Fibroblast of mammary gland (primary cell): ENCODE measurements around the gene OTOP3.

Experiments used
- DNase-seq: peaks from one replicate; pipeline ENCODE4 v3.0.0-alpha.2; 2010; ENCODE audit warnings: low read depth
- H3K4me3 ChIP-seq: 2 replicates; pipeline ENCODE4 v1.5.1; 2011; ENCODE audit warnings: low read depth, mild to moderate bottlenecking, low read length, moderate library complexity; ENCODE audit not compliant: control insufficient read depth
- TF ChIP-seq, protein P1 (sequence below): conservative IDR thresholded peaks from 2 replicates; pipeline ENCODE4 v1.5.1; 2011; ENCODE audit warnings: low read depth, low read length, inconsistent platforms; ENCODE audit not compliant: control insufficient read depth, insufficient read depth

The OTOP3 gene

DNA sequence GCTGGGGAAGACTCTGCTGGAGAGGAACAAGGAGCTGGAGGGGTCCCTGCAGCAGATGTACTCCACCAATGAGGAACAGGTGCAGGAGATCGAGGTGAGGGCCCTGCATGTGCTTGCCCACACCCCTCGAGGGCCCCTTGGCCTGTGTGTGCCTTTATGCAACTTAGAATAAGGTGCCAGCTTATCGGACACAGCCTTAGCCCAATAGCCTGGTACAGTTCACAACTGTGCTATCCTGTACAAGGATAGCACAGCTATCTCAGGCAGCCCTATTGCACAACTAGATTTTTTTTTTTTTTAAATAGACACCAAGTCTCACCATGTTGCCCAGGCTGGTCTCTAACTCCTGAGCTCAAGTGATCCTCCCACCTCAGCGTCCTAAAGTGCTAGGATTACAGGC lies 63.8 kb downstream of the OTOP3 start:
- H3K4me3 ChIP-seq = no peak overlapping the region
- TF ChIP-seq, protein P1, sequence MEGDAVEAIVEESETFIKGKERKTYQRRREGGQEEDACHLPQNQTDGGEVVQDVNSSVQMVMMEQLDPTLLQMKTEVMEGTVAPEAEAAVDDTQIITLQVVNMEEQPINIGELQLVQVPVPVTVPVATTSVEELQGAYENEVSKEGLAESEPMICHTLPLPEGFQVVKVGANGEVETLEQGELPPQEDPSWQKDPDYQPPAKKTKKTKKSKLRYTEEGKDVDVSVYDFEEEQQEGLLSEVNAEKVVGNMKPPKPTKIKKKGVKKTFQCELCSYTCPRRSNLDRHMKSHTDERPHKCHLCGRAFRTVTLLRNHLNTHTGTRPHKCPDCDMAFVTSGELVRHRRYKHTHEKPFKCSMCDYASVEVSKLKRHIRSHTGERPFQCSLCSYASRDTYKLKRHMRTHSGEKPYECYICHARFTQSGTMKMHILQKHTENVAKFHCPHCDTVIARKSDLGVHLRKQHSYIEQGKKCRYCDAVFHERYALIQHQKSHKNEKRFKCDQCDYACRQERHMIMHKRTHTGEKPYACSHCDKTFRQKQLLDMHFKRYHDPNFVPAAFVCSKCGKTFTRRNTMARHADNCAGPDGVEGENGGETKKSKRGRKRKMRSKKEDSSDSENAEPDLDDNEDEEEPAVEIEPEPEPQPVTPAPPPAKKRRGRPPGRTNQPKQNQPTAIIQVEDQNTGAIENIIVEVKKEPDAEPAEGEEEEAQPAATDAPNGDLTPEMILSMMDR = no peak
- DNase-seq = no peak
